Measurements from ENCODE around the gene ZNF700. TPM values are rescaled to one million over a fixed set of nuclear protein-coding genes. Genes with fewer than 3 reads are reported as not detected.
A peak's percentile ranks its signal among the peaks of the same experiment; 100 is the strongest.

ZNF700 gene
- total and polyA plus RNA-seq, 9 of the 15 experiments (the other 6 are each of a cell fraction or from before 2014, with no cell fraction given), result 10.3 to 24.7 (median 14.1) TPM

DNA sequence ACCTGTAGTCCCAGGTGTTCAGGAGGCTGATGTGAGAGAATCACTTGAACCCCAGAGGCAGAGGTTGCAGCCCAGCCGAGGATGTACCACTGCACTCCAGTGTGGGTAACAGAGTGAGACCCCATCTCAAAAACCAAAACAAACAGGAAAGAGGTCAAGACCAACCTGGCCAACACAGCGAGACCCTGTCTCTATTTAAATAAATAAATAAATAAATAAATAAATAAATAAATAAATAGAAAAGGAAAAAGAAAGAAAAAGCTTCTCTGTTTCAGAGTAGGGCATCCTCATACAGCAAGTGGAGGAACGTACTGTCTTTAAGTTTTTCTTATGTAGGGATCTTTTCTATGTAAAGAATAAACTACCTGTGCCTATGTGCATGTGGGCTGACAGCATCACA lies 2.3 kb downstream of the ZNF700 start:
- 96% methylated on average over 3 of the region's 3 CpGs for WGBS (ENCODE audit: insufficient coverage, low coverage, missing lambda C conversion rate)
- Histone ChIP-seq H3K4me1 (replicated peaks in 1 of 2; ENCODE audit: control insufficient read depth in 2 of 2, insufficient read depth in 2 of 2, low read length in 2 of 2) (peaks cover 7 to 23% of the 10 kb centered on the region in 2 experiments; a peak in 4 of 5 replicates), H2AFZ (ENCODE audit: low read depth, low read length) (no peak overlapping the region), H3K9me3 (replicated peaks; ENCODE audit: control insufficient read depth, insufficient read depth, low read depth, low read length) (no peaks in the 10 kb centered on the region; the same call in 1 of the 2 replicates), H3K36me3 (ENCODE audit: control insufficient read depth, insufficient read depth, low read length) (peaks cover 40% of the 10 kb centered on the region), H3K9ac (ENCODE audit: insufficient read depth in 1 of 2, low read depth in 2 of 2, low read length in 2 of 2) (no peak overlapping the region), H4K20me1 (replicated peaks; ENCODE audit: control insufficient read depth, insufficient read depth, low read length) (no peaks in the 10 kb centered on the region), H3K4me2 (ENCODE audit: insufficient read depth, low read length) (no peak overlapping the region), H3K27ac (ENCODE audit: extremely low read depth, low read depth, low read length) (no peak overlapping the region), H3K4me3 (no peak overlapping the region), H3K9me1 (ENCODE audit: control insufficient read depth, insufficient read depth, low read length) (no peaks in the 10 kb centered on the region), H3K27me3 (ENCODE audit: control insufficient read depth in 2 of 2, insufficient read depth in 2 of 2, low read length in 2 of 2) (no peaks in the 10 kb centered on the region), H3K79me2 (ENCODE audit: control insufficient read depth, insufficient read depth, low read length) (peaks cover 64% of the 10 kb centered on the region)
- DNase-seq (ENCODE audit: extremely low read depth in 1 of 4, low spot score in 3 of 4) (no peak), ATAC-seq (no peak), FAIRE-seq (no peak)
- BruUV-seq (replicated peaks), result no TSS peak
- POLR2A ChIA-PET, result no interaction called here
- CTCF ChIA-PET (ENCODE audit: low intra/inter-chr PET ratio), result interaction anchor here (0.6 kb wide), 1 partner anchor 9 kb away, joined by 4 read pairs; no protein-coding TSS in a partner anchor
- no peak for TF ChIP-seq ARHGAP35 (IDR thresholded peaks at IDR 0.05; ENCODE audit: partially characterized antibody)
- TF ChIP-seq ZNF121 (CRISPR knock-in tag; conservative IDR thresholded peaks at IDR 0.05), result peak; percentile 38; the same call in 1 of the 2 replicates
- in situ Hi-C loops (cut with MboI), result no loop called here
- intact Hi-C loops (cut with micrococcal nuclease), result no loop called here

DNA sequence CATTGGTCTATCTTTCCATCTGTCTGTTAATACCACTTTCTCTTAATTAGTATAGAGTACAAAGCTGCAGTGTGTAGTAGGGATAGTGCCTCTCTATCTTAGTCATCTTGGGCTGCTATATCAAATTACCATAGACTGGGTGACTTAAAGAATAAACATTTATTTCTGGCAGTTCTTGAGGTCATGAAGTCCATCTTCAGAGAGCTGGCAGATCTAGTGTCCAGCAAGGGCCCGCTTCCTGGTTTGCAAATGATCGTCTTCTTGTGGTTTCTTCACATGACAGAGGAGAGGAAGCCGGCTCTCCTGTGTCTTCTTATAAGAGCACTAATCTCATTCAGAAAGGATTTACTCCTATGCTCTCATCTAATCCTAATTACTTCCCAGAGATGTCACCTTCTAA lies 6.1 kb downstream of the ZNF700 start:
- Histone ChIP-seq H3K9me3 (replicated peaks; ENCODE audit: control insufficient read depth, insufficient read depth, low read depth, low read length) (peaks cover 2% of the 10 kb centered on the region; the same call in 1 of the 2 replicates), H3K9me1 (ENCODE audit: control insufficient read depth, insufficient read depth, low read length) (no peaks in the 10 kb centered on the region), H3K4me1 (replicated peaks in 1 of 2; ENCODE audit: control insufficient read depth in 2 of 2, insufficient read depth in 2 of 2, low read length in 2 of 2) (peaks cover 2 to 4% of the 10 kb centered on the region in 2 experiments; a peak in 2 of 5 replicates), H3K27ac (ENCODE audit: extremely low read depth, low read depth, low read length) (no peak overlapping the region), H3K79me2 (ENCODE audit: control insufficient read depth, insufficient read depth, low read length) (peaks cover 82% of the 10 kb centered on the region), H3K4me3 (no peak overlapping the region), H3K36me3 (ENCODE audit: control insufficient read depth, insufficient read depth, low read length) (peaks cover 47% of the 10 kb centered on the region), H3K9ac (ENCODE audit: insufficient read depth in 1 of 2, low read depth in 2 of 2, low read length in 2 of 2) (no peak overlapping the region), H2AFZ (ENCODE audit: low read depth, low read length) (no peak overlapping the region), H3K27me3 (ENCODE audit: control insufficient read depth in 2 of 2, insufficient read depth in 2 of 2, low read length in 2 of 2) (no peaks in the 10 kb centered on the region), H4K20me1 (replicated peaks; ENCODE audit: control insufficient read depth, insufficient read depth, low read length) (no peaks in the 10 kb centered on the region), H3K4me2 (ENCODE audit: insufficient read depth, low read length) (no peak overlapping the region)
- DNase-seq (ENCODE audit: extremely low read depth in 1 of 4, low spot score in 3 of 4), result no peak
- intact Hi-C loops (cut with micrococcal nuclease) (no loop called here), in situ Hi-C loops (cut with MboI) (no loop called here)
- ATAC-seq, result no peak
- BruUV-seq (replicated peaks), result no TSS peak
- FAIRE-seq, result no peak
- ChIA-PET CTCF (ENCODE audit: low intra/inter-chr PET ratio) (no interaction called here), POLR2A (no interaction called here)
- WGBS (ENCODE audit: insufficient coverage, low coverage, missing lambda C conversion rate), result 67% methylated on average over 3 of the region's 3 CpGs
- no peak for TF ChIP-seq CBX3 (IDR thresholded peaks at IDR 0.05; ENCODE audit: borderline replicate concordance in 1 of 2, low read length in 2 of 2)
- no peak for TF ChIP-seq NFE2L1 (tag; IDR thresholded peaks at IDR 0.05; ENCODE audit: borderline replicate concordance, low read depth)
- TF ChIP-seq, protein P1, sequence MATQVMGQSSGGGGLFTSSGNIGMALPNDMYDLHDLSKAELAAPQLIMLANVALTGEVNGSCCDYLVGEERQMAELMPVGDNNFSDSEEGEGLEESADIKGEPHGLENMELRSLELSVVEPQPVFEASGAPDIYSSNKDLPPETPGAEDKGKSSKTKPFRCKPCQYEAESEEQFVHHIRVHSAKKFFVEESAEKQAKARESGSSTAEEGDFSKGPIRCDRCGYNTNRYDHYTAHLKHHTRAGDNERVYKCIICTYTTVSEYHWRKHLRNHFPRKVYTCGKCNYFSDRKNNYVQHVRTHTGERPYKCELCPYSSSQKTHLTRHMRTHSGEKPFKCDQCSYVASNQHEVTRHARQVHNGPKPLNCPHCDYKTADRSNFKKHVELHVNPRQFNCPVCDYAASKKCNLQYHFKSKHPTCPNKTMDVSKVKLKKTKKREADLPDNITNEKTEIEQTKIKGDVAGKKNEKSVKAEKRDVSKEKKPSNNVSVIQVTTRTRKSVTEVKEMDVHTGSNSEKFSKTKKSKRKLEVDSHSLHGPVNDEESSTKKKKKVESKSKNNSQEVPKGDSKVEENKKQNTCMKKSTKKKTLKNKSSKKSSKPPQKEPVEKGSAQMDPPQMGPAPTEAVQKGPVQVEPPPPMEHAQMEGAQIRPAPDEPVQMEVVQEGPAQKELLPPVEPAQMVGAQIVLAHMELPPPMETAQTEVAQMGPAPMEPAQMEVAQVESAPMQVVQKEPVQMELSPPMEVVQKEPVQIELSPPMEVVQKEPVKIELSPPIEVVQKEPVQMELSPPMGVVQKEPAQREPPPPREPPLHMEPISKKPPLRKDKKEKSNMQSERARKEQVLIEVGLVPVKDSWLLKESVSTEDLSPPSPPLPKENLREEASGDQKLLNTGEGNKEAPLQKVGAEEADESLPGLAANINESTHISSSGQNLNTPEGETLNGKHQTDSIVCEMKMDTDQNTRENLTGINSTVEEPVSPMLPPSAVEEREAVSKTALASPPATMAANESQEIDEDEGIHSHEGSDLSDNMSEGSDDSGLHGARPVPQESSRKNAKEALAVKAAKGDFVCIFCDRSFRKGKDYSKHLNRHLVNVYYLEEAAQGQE (IDR thresholded peaks at IDR 0.05; ENCODE audit: borderline replicate concordance), result no peak
- TF ChIP-seq, protein P1 (CRISPR knock-in tag; IDR thresholded peaks at IDR 0.05; ENCODE audit: low read depth), result no peak
- no peak for TF ChIP-seq BRCA1 (IDR thresholded peaks at IDR 0.05)
- TF ChIP-seq BRCA1 (CRISPR knock-in tag; IDR thresholded peaks at IDR 0.05), result no peak
- TF ChIP-seq L3MBTL2 (IDR thresholded peaks at IDR 0.05), result no peak
